Central memory CD8-positive, alpha-beta T cell (primary cell): ENCODE measurements around the gene ICAM1.
A peak's percentile ranks its signal among the peaks of the same experiment; 100 is the strongest.
"Not testable (repeated sequence)": the region's sequence is repeated elsewhere in the genome, so short reads cannot be mapped to it uniquely, and the experiment has no call there.

Experiments
- ATAC-seq: fragments of 150-1000 bp; cut with Tn5 transposase; replicated peaks from 2 replicates; pipeline ENCODE4 v1.10.0; 2022; ENCODE audit warnings: mild to moderate bottlenecking, moderate FRiP score, moderate number of reproducible peaks; ENCODE audit not compliant: poor library complexity, severe bottlenecking; ENCODE audit errors: extremely low read depth
- DNase-seq, 2 donors: peaks; one replicate each; pipeline ENCODE4 v3.0.0; 2021; ENCODE audit warnings: low spot score in 2 of 2
- H3K27ac Mint-ChIP-seq: one replicate; pipeline ENCODE4 v1.8.0; 2022; ENCODE audit warnings: low read depth, mild to moderate bottlenecking, moderate library complexity, mixed read lengths
- H3K27me3 Mint-ChIP-seq: one replicate; pipeline ENCODE4 v1.8.0; 2022; ENCODE audit warnings: mixed read lengths
- H3K36me3 Mint-ChIP-seq: one replicate; pipeline ENCODE4 v1.8.0; 2022; ENCODE audit warnings: mild to moderate bottlenecking, moderate library complexity, mixed read lengths; ENCODE audit not compliant: insufficient read depth
- H3K4me1 Mint-ChIP-seq: one replicate; pipeline ENCODE4 v1.8.0; 2022; ENCODE audit warnings: mixed read lengths
- H3K4me3 Mint-ChIP-seq: one replicate; pipeline ENCODE4 v1.8.0; 2022; ENCODE audit warnings: mild to moderate bottlenecking, moderate library complexity, mixed read lengths
- H3K9me3 Mint-ChIP-seq: one replicate; pipeline ENCODE4 v1.8.0; 2022; ENCODE audit warnings: mixed read lengths

Gene ICAM1

GRCh38 chr19:10230861-10231611 lies 39.9 kb upstream of the ICAM1 start, which contains the start of gene S1PR2:
S1PR2 (minus strand) TSS chr19:10231331; CDS start chr19:10224905, 6,426 bp downstream.
- DNase-seq (peak; percentile 56 to 63), ATAC-seq (peak; percentile 61)
- Mint-ChIP-seq H3K4me3 (peak within 1 kb of the TSS; percentile 89), H3K4me1 (peaks cover 24% of the 10 kb centered on the region), H3K9me3 (no peaks in the 10 kb centered on the region), H3K36me3 (peaks cover 13% of the 10 kb centered on the region), H3K27ac (peak within 1 kb of the TSS; percentile 85), H3K27me3 (no peaks in the 10 kb centered on the region)

- ATAC-seq = no peak
- Mint-ChIP-seq H3K36me3 (peaks cover 13% of the 10 kb centered on the region), H3K9me3 (no peaks in the 10 kb centered on the region), H3K4me1 (peaks cover 24% of the 10 kb centered on the region), H3K4me3 (peak overlapping the region; percentile 89), H3K27me3 (no peaks in the 10 kb centered on the region), H3K27ac (peak overlapping the region; percentile 85)
- DNase-seq = no peak
Measured at GRCh38 chr19:10231612-10232228, 39.2 kb upstream of the ICAM1 start.

- ATAC-seq (no peak), DNase-seq (no peak)
- H3K4me1 Mint-ChIP-seq = peaks cover 19% of the 10 kb centered on the region
- no peak overlapping the region for H3K27ac Mint-ChIP-seq
- H3K9me3 Mint-ChIP-seq = no peaks in the 10 kb centered on the region
- H3K4me3 Mint-ChIP-seq = no peak overlapping the region
- H3K36me3 Mint-ChIP-seq = peaks cover 13% of the 10 kb centered on the region
- H3K27me3 Mint-ChIP-seq = no peaks in the 10 kb centered on the region
Measured at GRCh38 chr19:10233946-10234345, 37.0 kb upstream of the ICAM1 start.

- no peak for ATAC-seq
- Mint-ChIP-seq H3K36me3 (peaks cover 11% of the 10 kb centered on the region), H3K27ac (peak overlapping the region; percentile 100), H3K9me3 (no peaks in the 10 kb centered on the region), H3K4me1 (peaks cover 10% of the 10 kb centered on the region), H3K4me3 (peak overlapping the region; percentile 94), H3K27me3 (no peaks in the 10 kb centered on the region)
- DNase-seq = no peak
Measured at GRCh38 chr19:10235003-10235402, 35.9 kb upstream of the ICAM1 start.

GRCh38 chr19:10235409-10235808 lies 35.5 kb upstream of the ICAM1 start:
- not testable (repeated sequence) for H3K9me3 Mint-ChIP-seq, H3K36me3 Mint-ChIP-seq, DNase-seq, ATAC-seq, H3K4me1 Mint-ChIP-seq, H3K27me3 Mint-ChIP-seq
- H3K4me3 Mint-ChIP-seq = peak overlapping the region; percentile 94
- H3K27ac Mint-ChIP-seq = peak overlapping the region; percentile 100

- peaks cover 1% of the 10 kb centered on the region for H3K36me3 Mint-ChIP-seq
- peaks cover 10% of the 10 kb centered on the region for H3K4me1 Mint-ChIP-seq
- no peaks in the 10 kb centered on the region for H3K27me3 Mint-ChIP-seq
- no peak overlapping the region for H3K27ac Mint-ChIP-seq
- DNase-seq = no peak
- no peak for ATAC-seq
- no peak overlapping the region for H3K4me3 Mint-ChIP-seq
- no peaks in the 10 kb centered on the region for H3K9me3 Mint-ChIP-seq
Measured at GRCh38 chr19:10237702-10238101, 33.2 kb upstream of the ICAM1 start.

- no peak for ATAC-seq
- Mint-ChIP-seq H3K27me3 (no peaks in the 10 kb centered on the region), H3K4me3 (no peak overlapping the region), H3K27ac (no peak overlapping the region), H3K36me3 (peaks cover 1% of the 10 kb centered on the region), H3K4me1 (peaks cover 10% of the 10 kb centered on the region), H3K9me3 (no peaks in the 10 kb centered on the region)
- no peak for DNase-seq
Measured at GRCh38 chr19:10238172-10238783, 32.6 kb upstream of the ICAM1 start.

- H3K27ac Mint-ChIP-seq, ATAC-seq: not testable (repeated sequence)
Measured at GRCh38 chr19:10241826-10242449, 29.0 kb upstream of the ICAM1 start.

GRCh38 chr19:10243606-10244005 lies 27.3 kb upstream of the ICAM1 start:
- Mint-ChIP-seq H3K27me3 (no peaks in the 10 kb centered on the region), H3K4me1 (no peaks in the 10 kb centered on the region), H3K4me3 (no peak overlapping the region), H3K9me3 (no peaks in the 10 kb centered on the region), H3K36me3 (no peaks in the 10 kb centered on the region), H3K27ac (no peak overlapping the region)
- DNase-seq = no peak
- no peak for ATAC-seq

More at GRCh38 chr19:10241826-10242449, 29.0 kb upstream of the ICAM1 start:
- H3K9me3 Mint-ChIP-seq, H3K4me1 Mint-ChIP-seq, H3K4me3 Mint-ChIP-seq, H3K36me3 Mint-ChIP-seq, DNase-seq, H3K27me3 Mint-ChIP-seq: not testable (repeated sequence)

- ATAC-seq = no peak
- no peaks in the 10 kb centered on the region for H3K4me1 Mint-ChIP-seq
- H3K27ac Mint-ChIP-seq = no peak overlapping the region
Measured at GRCh38 chr19:10245189-10245939, 25.6 kb upstream of the ICAM1 start.

GRCh38 chr19:10246511-10246910 lies 24.4 kb upstream of the ICAM1 start:
- no peaks in the 10 kb centered on the region for H3K9me3 Mint-ChIP-seq
- no peaks in the 10 kb centered on the region for H3K4me1 Mint-ChIP-seq
- H3K4me3 Mint-ChIP-seq = no peak overlapping the region
- H3K27me3 Mint-ChIP-seq = no peaks in the 10 kb centered on the region
- ATAC-seq (no peak), DNase-seq (no peak)
- H3K36me3 Mint-ChIP-seq = peaks cover 2% of the 10 kb centered on the region
- H3K27ac Mint-ChIP-seq = no peak overlapping the region

More at GRCh38 chr19:10245189-10245939, 25.6 kb upstream of the ICAM1 start:
- Mint-ChIP-seq H3K27me3 (no peaks in the 10 kb centered on the region), H3K4me3 (no peak overlapping the region), H3K9me3 (no peaks in the 10 kb centered on the region), H3K36me3 (peaks cover 1% of the 10 kb centered on the region)
- DNase-seq = no peak
